Measurements from ENCODE around the gene CLDN24. TPM values are rescaled to one million over a fixed set of nuclear protein-coding genes. Genes with fewer than 3 reads are reported as not detected.

Gene CLDN24
- total RNA-seq, 1 experiment from 2014 or later: not detected

DNA sequence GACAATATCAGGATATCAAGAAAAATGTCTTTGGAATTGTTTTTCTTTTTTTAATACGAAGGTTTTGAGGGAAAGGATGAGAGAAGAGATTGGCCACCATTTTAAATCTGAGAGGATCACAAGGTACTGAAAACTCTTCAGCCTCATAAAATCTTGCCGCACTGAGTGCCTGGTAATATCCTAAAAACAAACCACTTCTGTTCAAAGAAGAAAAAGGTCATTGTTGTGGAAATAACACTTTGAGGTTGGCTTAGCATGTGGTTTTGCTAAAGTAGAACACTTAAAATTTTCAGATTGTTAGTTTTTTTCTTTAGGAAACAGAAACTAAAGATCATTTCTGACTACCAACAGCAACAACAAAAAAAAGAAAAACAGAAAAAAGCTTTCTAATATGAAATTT, 1.1 kb downstream of the CLDN24 start:
- Histone ChIP-seq H3K36me3 (ENCODE audit: control insufficient read depth in 1 of 2, insufficient read depth in 2 of 2, low read length in 2 of 2) (0 out of 4 replicates have a peak, but pooled peaks cover 0 to 3% of the 10 kb centered on the region in 2 experiments), H3K9me3 (ENCODE audit: control insufficient read depth in 1 of 2, insufficient read depth in 1 of 2, low read depth in 1 of 2, low read length in 2 of 2) (0 out of 4 replicates have a peak, but pooled peaks cover 0 to 1% of the 10 kb centered on the region in 2 experiments), H3K4me2 (ENCODE audit: low read length) (no peak overlapping the region), H3K27ac (ENCODE audit: low read depth, low read length) (no peak overlapping the region), H2AFZ (ENCODE audit: low read depth, low read length, poor library complexity, severe bottlenecking) (no peak overlapping the region), H3K4me3 (replicated peaks in 1 of 2; ENCODE audit: low read depth in 1 of 2, low read length in 2 of 2) (no peak overlapping the region), H3K79me2 (ENCODE audit: insufficient read depth, low read length) (no peaks in the 10 kb centered on the region), H3K9ac (ENCODE audit: low read length) (no peak overlapping the region), H3K9me2 (ENCODE audit: insufficient read depth) (no peaks in the 10 kb centered on the region), H3K4me1 (ENCODE audit: control insufficient read depth in 1 of 2, insufficient read depth in 2 of 2, low read length in 2 of 2) (peaks cover 0 to 1% of the 10 kb centered on the region in 2 experiments; a peak in 1 of 4 replicates), H3K27me3 (ENCODE audit: insufficient read depth, low read length) (no peaks in the 10 kb centered on the region), H4K20me1 (ENCODE audit: insufficient read depth) (no peaks in the 10 kb centered on the region)
- ChIA-PET POLR2A (no interaction called here), CTCF (no interaction called here), RAD21 (ENCODE audit: low non-redundant PET in 1 of 2, low total read pairs in 2 of 2, uncharacterized antibody in 2 of 2, unreplicated experiment in 2 of 2) (no interaction called here)
- intact Hi-C loops (cut with micrococcal nuclease): no loop called here
- BruUV-seq (replicated peaks): no TSS peak
- no peak for DNase-seq (ENCODE audit: low read depth, low spot score)
- no peak for TF ChIP-seq POLR2A (IDR thresholded peaks at IDR 0.05; ENCODE audit: borderline replicate concordance, extremely low read depth, insufficient read depth, insufficient read length)
- no peak for TF ChIP-seq SP1 (IDR thresholded peaks at IDR 0.05; ENCODE audit: low read depth)
- TF ChIP-seq CEBPB (IDR thresholded peaks at IDR 0.05; ENCODE audit: low read depth): no peak
- TF ChIP-seq RAD21 (IDR thresholded peaks at IDR 0.05; ENCODE audit: low read depth): no peak
- no peak for TF ChIP-seq YY1 (IDR thresholded peaks at IDR 0.05; ENCODE audit: extremely low read depth, insufficient replicate concordance, low read depth, low read length)
- no peak for TF ChIP-seq ZNF274 (IDR thresholded peaks at IDR 0.05; ENCODE audit: low read depth, low read length)
- TF ChIP-seq EZH2phosphoT487 (IDR thresholded peaks at IDR 0.05; ENCODE audit: borderline replicate concordance): no peak
- TF ChIP-seq ELF1 (IDR thresholded peaks at IDR 0.05; ENCODE audit: borderline replicate concordance, low read depth): no peak
- TF ChIP-seq SRF (IDR thresholded peaks at IDR 0.05; ENCODE audit: low read depth): no peak
- no peak for ATAC-seq

DNA sequence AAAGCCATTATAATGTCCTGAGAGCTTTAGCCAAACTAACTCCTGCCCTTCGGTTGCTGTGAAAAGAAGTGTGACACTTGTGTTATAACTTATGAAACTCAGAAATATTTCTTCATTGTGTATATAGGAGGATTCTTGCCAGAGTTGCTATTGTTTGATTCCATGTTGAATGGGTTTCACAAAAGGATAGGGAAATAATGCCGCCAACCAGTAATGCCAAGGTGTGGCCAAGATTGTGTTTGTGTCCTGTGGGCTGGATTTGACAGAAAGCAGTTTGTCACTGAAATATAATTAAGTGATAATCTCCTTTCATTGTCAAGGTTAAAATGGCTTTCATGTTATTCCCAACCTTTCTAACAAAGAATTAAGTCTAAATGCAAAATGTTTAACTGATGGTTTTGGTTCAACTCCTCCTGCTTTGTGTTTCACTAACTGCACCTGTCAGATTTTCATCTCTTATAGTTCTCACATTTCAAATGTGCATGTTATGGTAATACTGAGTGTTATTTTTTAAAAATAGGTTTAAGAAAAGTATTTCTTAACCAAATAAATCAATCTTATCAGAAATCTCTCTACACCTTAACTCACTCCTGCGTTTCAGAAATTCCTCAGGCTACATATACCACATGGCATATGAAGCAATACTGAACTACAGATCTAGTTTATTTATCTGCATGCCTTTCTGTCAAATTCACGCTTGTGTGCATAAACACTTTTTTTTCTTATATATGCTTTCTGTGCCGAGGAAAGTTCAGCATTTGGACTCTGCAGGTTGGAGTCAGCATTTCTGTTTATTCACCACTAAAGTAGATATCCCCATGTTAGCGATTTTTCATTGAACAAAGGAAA, 1.8 kb downstream of the CLDN24 start, which contains the start of gene CLDN22:
CLDN22 (minus strand) TSS at position 66 of the 849 bp plus-strand sequence; CDS start at position 8, 58 bp downstream.
- ChIA-PET CTCF (no interaction called here), RAD21 (ENCODE audit: low non-redundant PET in 1 of 2, low total read pairs in 2 of 2, uncharacterized antibody in 2 of 2, unreplicated experiment in 2 of 2) (no interaction called here), POLR2A (no interaction called here)
- H2AFZ ChIP-seq (ENCODE audit: low read depth, low read length, poor library complexity, severe bottlenecking): no peak within 1 kb of the TSS
- H3K27me3 ChIP-seq (ENCODE audit: insufficient read depth, low read length): no peaks in the 10 kb centered on the region
- no peak within 1 kb of the TSS for H3K4me3 ChIP-seq (replicated peaks in 1 of 2; ENCODE audit: low read depth in 1 of 2, low read length in 2 of 2)
- no TSS peak for BruUV-seq (replicated peaks)
- H3K9me3 ChIP-seq (ENCODE audit: control insufficient read depth in 1 of 2, insufficient read depth in 1 of 2, low read depth in 1 of 2, low read length in 2 of 2): no peaks in the 10 kb centered on the region
- H3K9ac ChIP-seq (ENCODE audit: low read length): no peak within 1 kb of the TSS
- H4K20me1 ChIP-seq (ENCODE audit: insufficient read depth): no peaks in the 10 kb centered on the region
- no peak for DNase-seq (ENCODE audit: low read depth, low spot score)
- H3K4me2 ChIP-seq (ENCODE audit: low read length): no peak within 1 kb of the TSS
- H3K27ac ChIP-seq (ENCODE audit: low read depth, low read length): no peak within 1 kb of the TSS
- no peak for TF ChIP-seq FOSL1 (IDR thresholded peaks at IDR 0.05; ENCODE audit: low read depth)
- TF ChIP-seq EGR1 (IDR thresholded peaks at IDR 0.05; ENCODE audit: low read depth): no peak
- no peak for TF ChIP-seq POLR2A (IDR thresholded peaks at IDR 0.05; ENCODE audit: borderline replicate concordance, extremely low read depth, insufficient read depth, insufficient read length)
- TF ChIP-seq, protein P1, sequence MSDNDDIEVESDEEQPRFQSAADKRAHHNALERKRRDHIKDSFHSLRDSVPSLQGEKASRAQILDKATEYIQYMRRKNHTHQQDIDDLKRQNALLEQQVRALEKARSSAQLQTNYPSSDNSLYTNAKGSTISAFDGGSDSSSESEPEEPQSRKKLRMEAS (IDR thresholded peaks at IDR 0.05): no peak
- no peak for TF ChIP-seq SP1 (IDR thresholded peaks at IDR 0.05; ENCODE audit: low read depth)
- TF ChIP-seq POLR2AphosphoS5 (IDR thresholded peaks at IDR 0.05; ENCODE audit: low read depth, low read length): no peak
- no peak for TF ChIP-seq EZH2phosphoT487 (IDR thresholded peaks at IDR 0.05; ENCODE audit: borderline replicate concordance)
- TF ChIP-seq ZFX (IDR thresholded peaks at IDR 0.05): no peak
- no peak for TF ChIP-seq CBX3 (IDR thresholded peaks at IDR 0.05; ENCODE audit: low read depth)
- no peak for TF ChIP-seq SRF (IDR thresholded peaks at IDR 0.05; ENCODE audit: low read depth)
- no peak for ATAC-seq
- no peaks in the 10 kb centered on the region for H3K79me2 ChIP-seq (ENCODE audit: insufficient read depth, low read length)
- H3K9me2 ChIP-seq (ENCODE audit: insufficient read depth): no peaks in the 10 kb centered on the region
- intact Hi-C loops (cut with micrococcal nuclease): no loop called here
- 0 out of 4 replicates have a peak, but pooled peaks cover 0 to 3% of the 10 kb centered on the region in 2 experiments for H3K36me3 ChIP-seq (ENCODE audit: control insufficient read depth in 1 of 2, insufficient read depth in 2 of 2, low read length in 2 of 2)
- no peaks in the 10 kb centered on the region for H3K4me1 ChIP-seq (ENCODE audit: control insufficient read depth in 1 of 2, insufficient read depth in 2 of 2, low read length in 2 of 2)
